Mesendoderm (in vitro differentiated cells): Measurements from ENCODE around the gene LILRB2.
"Not testable (repeated sequence)": the region's sequence is repeated elsewhere in the genome, so short reads cannot be mapped to it uniquely, and the experiment has no call there.

Source experiments
- DNase-seq: peaks from one replicate; pipeline ENCODE4 v3.0.0; 2013
- H2AK5ac ChIP-seq: 2 replicates; pipeline ENCODE4 v1.6.1; 2013; ENCODE audit warnings: low read length, inconsistent platforms
- H2BK120ac ChIP-seq: 2 replicates; pipeline ENCODE4 v1.6.1; 2013; ENCODE audit warnings: low read depth, mild to moderate bottlenecking, low read length, moderate library complexity, mixed read lengths
- H2BK15ac ChIP-seq: replicated peaks from 2 replicates; pipeline ENCODE4 v1.6.1; 2013; ENCODE audit warnings: low read depth, mild to moderate bottlenecking, moderate library complexity
- H2BK5ac ChIP-seq: 2 replicates; pipeline ENCODE4 v1.6.1; 2013; ENCODE audit warnings: low read length, inconsistent platforms
- H3K18ac ChIP-seq: 2 replicates; pipeline ENCODE4 v1.6.1; 2013; ENCODE audit warnings: mild to moderate bottlenecking, low read length, mixed read lengths
- H3K23ac ChIP-seq: one replicate; pipeline ENCODE4 v1.6.1; 2013; ENCODE audit warnings: low read length
- H3K27ac ChIP-seq: 2 replicates; pipeline ENCODE4 v1.5.1; 2013; ENCODE audit warnings: low read depth, mild to moderate bottlenecking, inconsistent platforms, low read length, moderate library complexity
- H3K27me3 ChIP-seq: 2 replicates; pipeline ENCODE4 v1.6.1; 2013; ENCODE audit warnings: low read length, control low read depth, mild to moderate bottlenecking, inconsistent platforms; ENCODE audit not compliant: insufficient read depth, poor library complexity
- H3K36me3 ChIP-seq: 2 replicates; pipeline ENCODE4 v1.6.1; 2013; ENCODE audit warnings: low read length, inconsistent platforms; ENCODE audit not compliant: control insufficient read depth, insufficient read depth
- H3K4ac ChIP-seq: one replicate; pipeline ENCODE4 v1.6.1; 2013; ENCODE audit warnings: low read depth, mild to moderate bottlenecking, low read length, moderate library complexity
- H3K4me1 ChIP-seq: 2 replicates; pipeline ENCODE4 v1.6.1; 2013; ENCODE audit warnings: low read depth, low read length, inconsistent platforms; ENCODE audit not compliant: control insufficient read depth
- H3K4me2 ChIP-seq: 2 replicates; pipeline ENCODE4 v1.6.1; 2013; ENCODE audit warnings: low read length
- H3K4me3 ChIP-seq: 2 replicates; pipeline ENCODE4 v1.5.1; 2013; ENCODE audit warnings: mild to moderate bottlenecking, low read length
- H3K56ac ChIP-seq: one replicate; pipeline ENCODE4 v1.6.1; 2013; ENCODE audit warnings: low read length
- H3K79me1 ChIP-seq: 2 replicates; pipeline ENCODE4 v1.6.1; 2013; ENCODE audit warnings: low read length, inconsistent platforms
- H3K79me2 ChIP-seq: 2 replicates; pipeline ENCODE4 v1.6.1; 2013; ENCODE audit warnings: mild to moderate bottlenecking, low read length; ENCODE audit not compliant: control insufficient read depth, insufficient read depth
- H3K9ac ChIP-seq: 2 replicates; pipeline ENCODE4 v1.6.1; 2013; ENCODE audit warnings: low read length, inconsistent platforms
- H4K5ac ChIP-seq: one replicate; pipeline ENCODE4 v1.6.1; 2013; ENCODE audit warnings: low read length
- H4K8ac ChIP-seq: one replicate; pipeline ENCODE4 v1.6.1; 2013; ENCODE audit warnings: low read depth, mild to moderate bottlenecking, control low read depth, low read length, moderate library complexity
- WGBS: extraction: QIAGEN DNeasy Blood & Tissue Kit; methylation state at CpG from one replicate; pipeline ENCODE4 v1.1.7; 2013; ENCODE audit warnings: low lambda C conversion rate, missing lambda C conversion rate; ENCODE audit not compliant: insufficient coverage; ENCODE audit errors: extremely low coverage; 5-methylcytosine and 5-hydroxymethylcytosine counted together

The LILRB2 gene

DNA sequence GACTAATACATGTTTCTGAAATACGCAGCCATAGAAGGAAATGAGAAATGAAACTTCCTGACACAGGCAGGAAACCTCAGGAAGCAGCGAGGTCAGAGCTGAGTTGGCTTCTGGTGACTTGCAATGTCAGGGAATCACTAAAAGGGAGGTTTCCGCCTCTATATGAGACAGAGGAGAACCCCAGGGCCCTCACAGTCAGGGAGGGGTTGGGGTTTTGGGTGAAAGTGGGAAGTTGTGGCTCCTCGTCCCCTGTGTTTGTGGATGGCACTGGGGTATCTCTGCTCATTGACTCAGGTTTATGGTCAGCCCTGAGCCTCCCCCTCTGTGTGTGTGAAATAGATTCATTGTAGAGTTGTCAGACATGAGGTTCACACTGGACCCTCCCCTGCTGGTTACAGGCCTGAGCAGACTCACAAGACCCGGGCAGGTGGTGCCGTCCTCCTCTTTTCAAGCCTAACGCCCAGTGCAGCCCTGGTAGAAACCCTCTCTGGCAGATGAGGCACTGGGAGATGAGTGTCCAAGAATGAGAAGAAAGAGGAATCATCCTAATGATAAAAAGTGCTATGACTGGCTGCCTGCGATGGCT lies 32.8 kb downstream of the LILRB2 start:
- H3K79me2 ChIP-seq: no peaks in the 10 kb centered on the region
- no peak overlapping the region for H3K23ac ChIP-seq
- no peak overlapping the region for H2AK5ac ChIP-seq
- H3K18ac ChIP-seq: no peak overlapping the region
- no peak overlapping the region for H4K5ac ChIP-seq
- H3K4me2 ChIP-seq: no peak overlapping the region
- no peaks in the 10 kb centered on the region for H3K27me3 ChIP-seq
- H2BK15ac ChIP-seq: no peak overlapping the region
- H3K79me1 ChIP-seq: no peaks in the 10 kb centered on the region
- H2BK5ac ChIP-seq: no peak overlapping the region
- DNase-seq: no peak
- no peak overlapping the region for H2BK120ac ChIP-seq
- no peak overlapping the region for H3K4ac ChIP-seq
- no peaks in the 10 kb centered on the region for H3K36me3 ChIP-seq
- no peak overlapping the region for H3K27ac ChIP-seq
- no peak overlapping the region for H4K8ac ChIP-seq
- no peak overlapping the region for H3K9ac ChIP-seq
- no peak overlapping the region for H3K56ac ChIP-seq
- H3K4me1 ChIP-seq: no peaks in the 10 kb centered on the region
- H3K4me3 ChIP-seq: no peak overlapping the region
- no CpG with 5 or more reads among the region's 8 CpGs for WGBS

DNA sequence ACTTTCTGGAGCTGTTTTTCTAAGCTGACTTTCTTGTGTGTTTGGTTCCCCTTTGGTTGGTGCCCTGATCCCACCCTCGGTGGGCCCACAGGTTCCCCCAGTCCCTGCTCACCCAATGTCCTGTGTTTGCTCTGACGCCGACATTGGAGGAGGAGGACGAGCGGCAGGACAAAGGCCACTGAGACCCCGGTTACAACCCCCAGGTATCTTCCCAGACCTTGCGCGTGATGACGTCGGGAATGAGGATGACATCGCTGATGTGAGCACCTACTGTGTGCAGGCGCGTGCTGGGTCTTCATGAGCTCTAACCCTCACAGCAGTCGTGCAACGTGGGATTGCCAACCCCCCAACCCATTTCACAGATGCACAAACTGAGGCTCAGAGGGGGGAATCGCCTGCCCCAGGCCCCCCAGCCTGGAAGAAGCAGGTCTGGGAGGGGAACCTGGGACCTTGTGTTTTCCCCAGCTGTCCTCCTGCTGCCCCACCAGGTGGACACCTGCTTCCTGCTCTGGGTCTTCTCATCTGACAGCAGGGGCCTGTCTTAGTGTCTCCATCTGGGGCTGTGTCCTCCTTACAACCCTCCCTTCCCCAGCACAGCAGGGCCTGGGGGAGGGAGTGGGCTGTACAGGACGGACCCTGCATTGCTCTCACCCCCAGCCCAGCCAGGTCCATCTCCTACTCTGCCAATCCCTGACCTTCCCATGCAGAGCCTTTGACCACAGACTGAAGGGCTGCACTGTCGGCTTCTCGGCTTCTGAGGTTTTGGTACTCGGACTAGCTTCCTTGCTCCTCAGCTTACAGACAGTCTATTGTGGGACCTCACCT lies 33.6 kb downstream of the LILRB2 start:
- H2BK5ac ChIP-seq: no peak overlapping the region
- no peaks in the 10 kb centered on the region for H3K79me1 ChIP-seq
- no peak overlapping the region for H3K9ac ChIP-seq
- DNase-seq: no peak
- no peak overlapping the region for H3K18ac ChIP-seq
- H2BK120ac ChIP-seq: no peak overlapping the region
- no peak overlapping the region for H3K56ac ChIP-seq
- H3K79me2 ChIP-seq: no peaks in the 10 kb centered on the region
- no peak overlapping the region for H3K27ac ChIP-seq
- H3K27me3 ChIP-seq: no peaks in the 10 kb centered on the region
- no peak overlapping the region for H2AK5ac ChIP-seq
- no peak overlapping the region for H3K4me2 ChIP-seq
- no peak overlapping the region for H2BK15ac ChIP-seq
- H3K4ac ChIP-seq: no peak overlapping the region
- no peak overlapping the region for H4K5ac ChIP-seq
- no peaks in the 10 kb centered on the region for H3K36me3 ChIP-seq
- no peak overlapping the region for H4K8ac ChIP-seq
- no peak overlapping the region for H3K23ac ChIP-seq
- no peaks in the 10 kb centered on the region for H3K4me1 ChIP-seq
- no CpG with 5 or more reads among the region's 20 CpGs for WGBS
- no peak overlapping the region for H3K4me3 ChIP-seq

DNA sequence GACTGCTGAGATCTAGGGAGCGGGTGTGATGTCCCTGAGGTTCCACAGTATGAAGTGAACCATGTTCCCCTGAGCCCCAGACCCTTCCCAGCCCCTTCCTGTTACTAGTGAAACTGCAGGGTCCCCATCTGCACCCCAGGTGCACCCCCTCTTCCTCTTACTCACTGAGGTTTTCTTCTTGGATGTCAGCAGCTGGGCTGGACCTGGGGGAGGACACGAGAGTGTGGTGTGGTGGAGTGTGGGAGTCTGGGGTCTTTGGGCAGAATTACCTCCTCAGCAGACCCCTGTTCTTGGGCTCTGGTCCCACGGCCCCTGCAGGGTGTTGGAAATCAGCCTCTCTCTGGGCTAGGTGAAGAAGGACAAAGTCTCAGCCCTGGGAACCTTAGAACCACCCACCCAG lies 35.0 kb downstream of the LILRB2 start:
- H3K79me1 ChIP-seq: no peaks in the 10 kb centered on the region
- no peak overlapping the region for H3K56ac ChIP-seq
- H2BK15ac ChIP-seq: no peak overlapping the region
- H3K27me3 ChIP-seq: no peaks in the 10 kb centered on the region
- H2BK5ac ChIP-seq: no peak overlapping the region
- no CpG with 5 or more reads among the region's 3 CpGs for WGBS
- no peak for DNase-seq
- H3K36me3 ChIP-seq: no peaks in the 10 kb centered on the region
- H4K8ac ChIP-seq: no peak overlapping the region
- no peaks in the 10 kb centered on the region for H3K4me1 ChIP-seq
- H2AK5ac ChIP-seq: no peak overlapping the region
- H3K23ac ChIP-seq: no peak overlapping the region
- H3K27ac ChIP-seq: no peak overlapping the region
- no peak overlapping the region for H4K5ac ChIP-seq
- H2BK120ac ChIP-seq: no peak overlapping the region
- H3K79me2 ChIP-seq: no peaks in the 10 kb centered on the region
- no peak overlapping the region for H3K4me3 ChIP-seq
- no peak overlapping the region for H3K9ac ChIP-seq
- no peak overlapping the region for H3K4me2 ChIP-seq
- no peak overlapping the region for H3K18ac ChIP-seq
- no peak overlapping the region for H3K4ac ChIP-seq

DNA sequence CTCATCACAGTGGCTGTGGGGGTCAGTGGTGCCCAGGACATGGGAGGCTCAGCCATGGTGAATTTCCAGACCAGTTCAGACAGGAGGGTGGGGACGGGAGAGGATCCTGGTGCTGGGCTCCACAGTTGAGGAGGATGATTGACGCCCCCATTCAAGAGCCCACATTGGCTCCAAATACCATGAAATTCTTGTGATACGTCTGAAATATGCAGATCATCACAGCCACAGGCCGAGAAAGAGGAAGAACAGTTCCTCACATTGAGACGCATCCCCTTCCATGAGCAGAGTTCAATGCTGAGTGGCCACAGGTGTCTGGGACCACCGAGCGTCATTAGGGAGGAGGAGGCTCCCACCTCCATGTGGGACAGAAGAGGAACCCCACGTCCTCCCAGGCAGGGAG lies 37.1 kb downstream of the LILRB2 start:
- not testable (repeated sequence) for H3K4me3 ChIP-seq, H4K5ac ChIP-seq, H3K79me1 ChIP-seq

DNA sequence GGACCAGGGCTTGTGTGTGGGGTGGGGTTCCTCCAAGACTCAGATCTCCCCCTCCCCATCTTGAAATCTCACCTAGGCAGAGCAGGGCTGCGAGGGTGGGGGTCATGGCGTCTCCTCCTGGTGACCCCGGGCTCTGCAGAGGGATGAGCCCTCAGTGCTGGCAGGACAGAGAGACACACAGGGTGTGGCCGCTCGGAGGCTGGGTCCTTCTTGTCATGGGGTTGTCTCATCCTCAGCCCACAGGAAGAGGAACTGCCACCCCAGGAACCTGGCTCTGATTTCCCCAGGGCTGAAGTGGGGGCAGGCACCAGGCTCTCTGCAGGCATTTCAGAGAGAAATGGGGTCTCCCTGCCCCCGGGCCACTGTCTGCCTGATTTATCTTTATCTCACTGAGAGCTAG lies 38.3 kb downstream of the LILRB2 start, which contains the start of gene LILRA6:
TSS of gene LILRA6 (minus strand) at position 145 of the 400 bp plus-strand sequence.
- H3K4me1 ChIP-seq, H3K4ac ChIP-seq, H3K79me1 ChIP-seq, H3K18ac ChIP-seq, H3K27ac ChIP-seq, DNase-seq, H3K36me3 ChIP-seq, H2BK120ac ChIP-seq, H3K27me3 ChIP-seq, H4K8ac ChIP-seq, H3K56ac ChIP-seq, H3K9ac ChIP-seq, H3K79me2 ChIP-seq, H2BK15ac ChIP-seq, H2BK5ac ChIP-seq, H3K23ac ChIP-seq, H3K4me3 ChIP-seq, H3K4me2 ChIP-seq, H4K5ac ChIP-seq, H2AK5ac ChIP-seq: not testable (repeated sequence)
- WGBS: no CpG with 5 or more reads among the region's 6 CpGs

More for the DNA sequence above, 37.1 kb downstream of the LILRB2 start:
- not testable (repeated sequence) for H3K27me3 ChIP-seq, H3K9ac ChIP-seq, H2BK15ac ChIP-seq, DNase-seq, H3K79me2 ChIP-seq, H3K23ac ChIP-seq, H3K4ac ChIP-seq, H3K27ac ChIP-seq, H2AK5ac ChIP-seq, H3K36me3 ChIP-seq, H4K8ac ChIP-seq, H2BK120ac ChIP-seq, H3K4me1 ChIP-seq, H3K4me2 ChIP-seq, H3K56ac ChIP-seq, H2BK5ac ChIP-seq, H3K18ac ChIP-seq
- WGBS: no CpG with 5 or more reads among the region's 8 CpGs
